ENCODE measurements around the gene HCFC1.

GRCh38 chrX:153944800-153945150 is 26.8 kb downstream of the HCFC1 start:
- no peak for TF ChIP-seq EZH2phosphoT487 (IDR thresholded peaks at IDR 0.05; ENCODE audit: low read depth, severe bottlenecking, unreplicated experiment)
- TF ChIP-seq CTCF (IDR thresholded peaks at IDR 0.05; ENCODE audit: poor library complexity): no peak

Data from hepatocyte (in vitro differentiated cells).